Activated T-helper 17 cell treated with anti-CD3 and anti-CD28 coated beads, Interleukin-2, amount 50 U/mL, for 72 hours (primary cell): ENCODE results near the gene GPR15. TPM values are rescaled to one million over a fixed set of nuclear protein-coding genes. Genes with fewer than 3 reads are reported as not detected.
A peak's percentile ranks its signal among the peaks of the same experiment; 100 is the strongest.

Experiments used
- ATAC-seq: fragments of 150-1000 bp; cut with Tn5 transposase; replicated peaks from 2 replicates; pipeline ENCODE4 v1.10.0; 2021; ENCODE audit warnings: mild to moderate bottlenecking, moderate library complexity
- H3K27ac Mint-ChIP-seq: one replicate; pipeline ENCODE4 v1.8.0; 2022; ENCODE audit warnings: mixed read lengths
- H3K27me3 Mint-ChIP-seq: one replicate; pipeline ENCODE4 v1.8.0; 2022; ENCODE audit warnings: mixed read lengths
- H3K36me3 Mint-ChIP-seq: one replicate; pipeline ENCODE4 v1.8.0; 2022; ENCODE audit warnings: low read depth, mild to moderate bottlenecking, mixed read lengths
- H3K4me1 Mint-ChIP-seq: one replicate; pipeline ENCODE4 v1.8.0; 2022; ENCODE audit warnings: mixed read lengths
- H3K4me3 Mint-ChIP-seq: one replicate; pipeline ENCODE4 v1.8.0; 2022; ENCODE audit warnings: mild to moderate bottlenecking, mixed read lengths
- H3K9me3 Mint-ChIP-seq: one replicate; pipeline ENCODE4 v1.8.0; 2022; ENCODE audit warnings: mixed read lengths
- total RNA-seq, 2 donors: library from RNA; stranded (reverse); gene quantifications; one replicate each; pipeline ENCODE4 v1.2.3, GENCODE V29; 2022

GPR15 gene
- total RNA-seq, 2 donors from 2014 or later, result 24.0 to 52.1 TPM

GRCh38 chr3:98580401-98581386 lies 48.9 kb downstream of the GPR15 start:
- Mint-ChIP-seq H3K4me1 (peaks cover 40% of the 10 kb centered on the region), H3K9me3 (no peaks in the 10 kb centered on the region), H3K27ac (peak overlapping the region; percentile 74), H3K36me3 (peaks cover 98% of the 10 kb centered on the region), H3K27me3 (no peaks in the 10 kb centered on the region), H3K4me3 (no peak overlapping the region)
- peak; percentile 48 for ATAC-seq

GRCh38 chr3:98581474-98581873 lies 49.7 kb downstream of the GPR15 start:
- peaks cover 35% of the 10 kb centered on the region for H3K4me1 Mint-ChIP-seq
- peak overlapping the region; percentile 74 for H3K27ac Mint-ChIP-seq
- H3K36me3 Mint-ChIP-seq, result peaks cover 98% of the 10 kb centered on the region

GRCh38 chr3:98582042-98582441 lies 50.3 kb downstream of the GPR15 start:
- Mint-ChIP-seq H3K4me1 (peaks cover 30% of the 10 kb centered on the region), H3K36me3 (peaks cover 98% of the 10 kb centered on the region), H3K27me3 (no peaks in the 10 kb centered on the region), H3K27ac (no peak overlapping the region), H3K9me3 (no peaks in the 10 kb centered on the region), H3K4me3 (no peak overlapping the region)
- no peak for ATAC-seq

More at GRCh38 chr3:98581474-98581873, 49.7 kb downstream of the GPR15 start:
- H3K4me3 Mint-ChIP-seq, result no peak overlapping the region
- H3K9me3 Mint-ChIP-seq, result no peaks in the 10 kb centered on the region
- no peaks in the 10 kb centered on the region for H3K27me3 Mint-ChIP-seq
- no peak for ATAC-seq

GRCh38 chr3:98583766-98584165 lies 52.0 kb downstream of the GPR15 start:
- H3K36me3 Mint-ChIP-seq, result peaks cover 98% of the 10 kb centered on the region

More at GRCh38 chr3:98583766-98584165, 52.0 kb downstream of the GPR15 start:
- no peaks in the 10 kb centered on the region for H3K9me3 Mint-ChIP-seq
- H3K27me3 Mint-ChIP-seq, result no peaks in the 10 kb centered on the region
- peak overlapping the region; percentile 63 for H3K27ac Mint-ChIP-seq
- ATAC-seq, result no peak
- peaks cover 24% of the 10 kb centered on the region for H3K4me1 Mint-ChIP-seq
- H3K4me3 Mint-ChIP-seq, result no peak overlapping the region

Other genes with a start within 250 kb of the GPR15 start
- gene OR5H2, start 249.5 kb upstream of the GPR15 start, total RNA-seq, result not detected
- gene OR5K4, start 178.1 kb upstream of the GPR15 start, total RNA-seq, result not detected
- gene OR5K3, start 141.3 kb upstream of the GPR15 start, total RNA-seq, result not detected
- gene OR5K1, start 68.8 kb upstream of the GPR15 start, total RNA-seq, result under 1 TPM in 1 of 2 donors, not detected in 1; 0.24 TPM
- not detected for gene OR5K2, start 34.3 kb upstream of the GPR15 start, total RNA-seq
- 100 to 1,000 TPM; 300 to 381 TPM for gene CLDND1, start 9.1 kb upstream of the GPR15 start, total RNA-seq
- 10 to 100 TPM; 64.2 to 75.9 TPM for gene CPOX, start 61.6 kb downstream of the GPR15 start, total RNA-seq
- gene ST3GAL6, start 231.4 kb downstream of the GPR15 start, total RNA-seq, result not detected